Lower lobe of right lung (tissue), 2 donors: ENCODE measurements around the gene DIPK1B. TPM values are rescaled to one million over a fixed set of nuclear protein-coding genes. Genes with fewer than 3 reads are reported as not detected.
A peak's percentile ranks its signal among the peaks of the same experiment; 100 is the strongest.

Experiments
- ATAC-seq, 2 donors: fragments of 200-7000 bp; cut with Tn5 transposase; one replicate each; pipeline ENCODE4 v1.9.1; 2020 to 2022; ENCODE audit warnings: mild to moderate bottlenecking in 2 of 2, moderate library complexity in 2 of 2
- DNase-seq: peaks from one replicate; pipeline ENCODE4 v3.0.0-alpha.2; 2020
- H3K27ac ChIP-seq: fragments of 200-600 bp; one replicate; pipeline ENCODE4 v1.8.0; 2022
- H3K27me3 ChIP-seq: fragments of 200-600 bp; one replicate; pipeline ENCODE4 v1.8.0; 2022; ENCODE audit warnings: low read depth
- H3K36me3 ChIP-seq: fragments of 200-600 bp; one replicate; pipeline ENCODE4 v1.8.0; 2022; ENCODE audit warnings: mild to moderate bottlenecking
- H3K4me1 ChIP-seq: fragments of 200-600 bp; one replicate; pipeline ENCODE4 v1.8.0; 2022
- H3K4me3 ChIP-seq: fragments of 200-600 bp; one replicate; pipeline ENCODE4 v1.8.0; 2022; ENCODE audit warnings: mild to moderate bottlenecking
- H3K9me3 ChIP-seq: fragments of 200-600 bp; one replicate; pipeline ENCODE4 v1.8.0; 2022
- CTCF ChIP-seq: fragments of 200-600 bp; IDR thresholded peaks from one replicate; pipeline ENCODE4 v1.8.0; 2022; ENCODE audit warnings: antibody characterized with exemption, mild to moderate bottlenecking
- intact Hi-C: fragments of 100-400 bp; cut with DNase I; formaldehyde crosslinking; loops from one replicate; pipeline ENCODE4 v1.11.0; 2022
- long read RNA-seq: library from polyadenylated mRNA; unstranded; transcript quantifications from one replicate; pipeline ENCODE4 v2.0.0, GENCODE V29; 2021
- total RNA-seq: library from RNA; stranded (reverse); fragmentation: NEBNext Ultra II Directional; extraction: Animal tissue kit (Norgen Biotek cat#: 25700); gene quantifications from one replicate; pipeline ENCODE4 v1.2.1, GENCODE V29; 2021
- donor health status: DM: no; HTN: yes; CAD: no; lungs with severe emphysema.

The DIPK1B gene
- total RNA-seq = 15.1 TPM
- long read RNA-seq, transcript FAM69B-202 (5 exons, 1,668 nt) = major isoform, 53 of 65 reads
- long read RNA-seq, partial matches to known transcripts = 1 of 65 reads
- long read RNA-seq, other reads (novel, unspliced or antisense) = 10 of 65 reads

- no peak for TF ChIP-seq CTCF
- H3K27me3 ChIP-seq = peaks cover 28% of the 10 kb centered on the region
- peaks cover 35% of the 10 kb centered on the region for H3K4me1 ChIP-seq
- H3K36me3 ChIP-seq = no peaks in the 10 kb centered on the region
- peak within 1 kb of the TSS; percentile 56 for H3K4me3 ChIP-seq
- intact Hi-C loops = no loop called here
- ATAC-seq (peak; percentile 30 to 31), DNase-seq (no peak)
- H3K27ac ChIP-seq = peak within 1 kb of the TSS; percentile 71
- no peaks in the 10 kb centered on the region for H3K9me3 ChIP-seq
These were observed at the start of gene DIPK1B for GRCh38 chr9:136711751-136712689. DIPK1B (plus strand) TSS chr9:136712572; CDS start chr9:136712666, 94 bp downstream.

- Histone ChIP-seq H3K27me3 (peaks cover 71% of the 10 kb centered on the region), H3K27ac (peak within 1 kb of the TSS; percentile 94), H3K4me3 (peak within 1 kb of the TSS; percentile 61), H3K9me3 (no peaks in the 10 kb centered on the region), H3K36me3 (peaks cover 19% of the 10 kb centered on the region), H3K4me1 (peaks cover 6% of the 10 kb centered on the region)
- intact Hi-C loops = no loop called here
- TF ChIP-seq CTCF = no peak
- DNase-seq (peak; percentile 68), ATAC-seq (peak; percentile 20 to 41)
These were observed 49.5 kb upstream of the DIPK1B start, which contains the start of gene EGFL7 for GRCh38 chr9:136662656-136663581. EGFL7 (plus strand) TSS chr9:136662916; CDS start chr9:136668283, 5,367 bp downstream.

- Histone ChIP-seq H3K4me3 (peak overlapping the region; percentile 61), H3K4me1 (peaks cover 6% of the 10 kb centered on the region), H3K27ac (peak overlapping the region; percentile 94), H3K27me3 (peaks cover 59% of the 10 kb centered on the region), H3K9me3 (no peaks in the 10 kb centered on the region), H3K36me3 (peaks cover 21% of the 10 kb centered on the region)
- ATAC-seq (no peak), DNase-seq (no peak)
- TF ChIP-seq CTCF = no peak
- intact Hi-C loops = no loop called here
These were observed 48.1 kb upstream of the DIPK1B start for GRCh38 chr9:136664000-136664915.

- peak in 1 of 2 donors; percentile 1 for ATAC-seq
- H3K27ac ChIP-seq = peak overlapping the region; percentile 94
These were observed 47.2 kb upstream of the DIPK1B start for GRCh38 chr9:136665111-136665703.

More at GRCh38 chr9:136665111-136665703, 47.2 kb upstream of the DIPK1B start:
- no peak for DNase-seq
- H3K4me1 ChIP-seq = peaks cover 6% of the 10 kb centered on the region
- TF ChIP-seq CTCF = peak; percentile 39
- intact Hi-C loops = no loop called here
- H3K9me3 ChIP-seq = no peaks in the 10 kb centered on the region
- H3K4me3 ChIP-seq = peak overlapping the region; percentile 61
- peaks cover 29% of the 10 kb centered on the region for H3K36me3 ChIP-seq
- H3K27me3 ChIP-seq = peaks cover 61% of the 10 kb centered on the region
